ENCODE measurements around the gene AK9.
"Not testable (repeated sequence)": the region's sequence is repeated elsewhere in the genome, so short reads cannot be mapped to it uniquely, and the experiment has no call there.

AK9 gene

DNA sequence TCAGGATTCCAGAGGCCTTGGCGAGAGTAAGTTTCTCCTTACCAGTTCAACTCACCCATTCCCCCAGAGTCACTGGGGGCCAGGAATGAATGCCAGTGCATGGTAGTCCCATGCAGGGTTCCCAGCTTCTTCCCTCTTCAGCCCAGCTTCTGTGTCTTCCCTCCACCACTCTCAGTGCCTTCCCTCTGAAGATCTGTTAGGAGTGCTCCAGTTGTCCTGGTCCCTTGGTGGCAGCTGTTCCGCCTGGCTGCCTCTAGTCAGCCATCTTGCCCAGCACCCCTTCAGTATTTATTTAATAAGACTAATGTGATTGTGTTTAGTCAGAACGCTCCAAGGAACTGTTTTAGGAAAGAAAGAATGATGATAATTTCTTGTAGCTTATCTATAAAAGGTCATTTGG is 23.2 kb upstream of the AK9 start:
- H3K4me3 ChIP-seq (ENCODE audit: low read length): no peak overlapping the region
- no peak for TF ChIP-seq ZNF274 (IDR thresholded peaks at IDR 0.05; ENCODE audit: low read depth, low read length)

DNA sequence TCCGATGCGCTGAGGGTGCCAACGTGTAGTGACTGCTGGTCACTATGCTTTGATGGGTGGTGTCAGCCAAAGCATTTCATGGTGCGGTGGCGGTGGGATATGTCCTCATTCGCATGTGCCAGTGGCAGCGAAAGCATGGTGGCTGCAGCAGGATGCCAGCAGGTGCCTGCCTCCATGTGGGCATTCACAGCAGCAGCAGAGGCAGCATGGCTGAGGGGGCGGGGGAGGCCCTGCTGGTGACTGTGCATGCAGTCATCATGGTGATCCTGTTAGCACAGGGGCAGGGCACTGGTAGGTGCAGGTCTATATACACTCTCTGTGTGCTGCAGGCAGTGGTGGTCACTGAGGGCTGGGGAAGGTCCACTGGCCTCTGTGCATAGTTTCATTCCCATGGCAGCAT is 22.1 kb upstream of the AK9 start:
- no peak for TF ChIP-seq ZNF274 (IDR thresholded peaks at IDR 0.05; ENCODE audit: low read depth, low read length)

DNA sequence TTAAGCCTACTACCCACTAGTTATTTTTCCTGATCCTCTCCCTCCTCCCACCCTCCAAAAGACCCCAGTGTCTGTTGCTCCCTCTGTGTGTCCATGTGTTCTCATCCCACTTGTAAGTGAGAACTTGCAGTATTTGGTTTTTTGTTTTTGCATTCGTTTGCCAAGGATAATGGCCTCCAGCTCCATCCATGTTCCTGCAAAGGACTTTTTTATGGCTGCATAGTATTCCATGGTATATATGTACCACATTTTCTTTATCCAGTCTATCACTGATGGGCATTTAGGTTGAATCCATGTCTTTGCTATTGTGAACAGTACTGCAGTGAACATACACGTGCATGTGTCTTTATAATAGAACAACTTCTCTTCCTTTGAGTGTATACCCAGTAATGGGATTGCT is 17.1 kb upstream of the AK9 start:
- H3K4me3 ChIP-seq (ENCODE audit: low read length): not testable (repeated sequence)

More for the DNA sequence above, 22.1 kb upstream of the AK9 start:
- no peak overlapping the region for H3K4me3 ChIP-seq (ENCODE audit: low read length)

DNA sequence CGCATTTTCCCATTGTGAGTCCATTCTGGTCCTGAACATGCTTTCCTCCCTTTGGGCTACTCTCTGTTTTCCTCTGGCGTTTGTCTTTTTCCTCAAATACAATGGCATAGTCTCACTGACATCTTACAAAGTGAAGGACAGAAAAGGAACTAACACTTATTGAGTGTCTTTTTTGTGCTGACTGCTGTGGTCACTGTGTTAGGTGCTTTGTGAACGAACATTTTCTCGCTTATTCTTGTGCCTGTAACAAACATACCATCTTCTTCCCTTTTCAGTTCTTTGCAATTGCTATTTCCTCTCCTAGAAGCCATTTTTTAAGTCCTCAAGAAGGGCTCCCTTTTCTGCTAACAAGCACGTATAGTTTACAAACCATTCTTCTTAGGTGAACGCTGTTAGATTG is 15.5 kb upstream of the AK9 start:
- no peak for TF ChIP-seq ZNF274 (IDR thresholded peaks at IDR 0.05; ENCODE audit: low read depth, low read length)

DNA sequence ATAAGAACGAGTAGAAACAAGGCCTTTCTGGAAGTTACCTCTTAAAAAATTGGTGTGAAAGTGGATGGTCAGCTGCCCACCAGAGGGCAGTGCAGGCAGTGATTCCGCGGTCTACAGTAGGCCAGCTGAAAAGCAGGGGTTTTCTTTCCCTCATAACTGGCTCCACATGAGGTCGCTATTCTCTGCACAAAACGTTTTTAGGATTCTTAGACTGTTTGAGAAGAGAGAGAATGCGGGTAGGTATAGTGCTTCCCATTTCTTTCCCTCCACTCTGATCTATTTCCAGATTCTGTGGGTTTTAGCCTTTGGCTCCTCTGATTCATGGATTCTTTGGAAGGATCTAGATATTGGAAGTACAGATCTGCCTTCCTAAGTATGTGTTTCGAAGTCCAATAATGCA is 14.3 kb upstream of the AK9 start:
- TF ChIP-seq ZNF274 (IDR thresholded peaks at IDR 0.05; ENCODE audit: low read depth, low read length): no peak
- H3K4me3 ChIP-seq (ENCODE audit: low read length): no peak overlapping the region

More for the DNA sequence above, 15.5 kb upstream of the AK9 start:
- no peak overlapping the region for H3K4me3 ChIP-seq (ENCODE audit: low read length)

DNA sequence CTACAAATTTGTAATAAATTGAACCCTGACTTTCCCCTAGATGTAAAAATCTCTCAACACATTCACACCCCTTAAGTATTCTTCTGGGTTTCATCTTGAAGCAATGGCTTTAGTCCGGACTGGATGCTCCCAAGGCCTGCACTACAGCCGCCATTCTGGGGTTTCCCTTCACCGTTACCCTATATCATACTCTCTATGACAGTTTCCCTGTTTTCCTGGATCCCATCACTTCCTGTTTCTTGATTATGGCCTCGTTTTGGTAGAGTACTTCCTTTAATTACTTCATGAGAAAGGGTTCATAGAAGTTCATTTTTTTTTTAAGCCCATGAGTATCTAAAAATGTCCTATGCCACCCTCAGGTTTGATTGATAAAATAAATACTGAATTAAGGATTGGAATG is 11.8 kb upstream of the AK9 start:
- TF ChIP-seq ZNF274 (IDR thresholded peaks at IDR 0.05; ENCODE audit: low read depth, low read length): no peak
- no peak overlapping the region for H3K4me3 ChIP-seq (ENCODE audit: low read length)

DNA sequence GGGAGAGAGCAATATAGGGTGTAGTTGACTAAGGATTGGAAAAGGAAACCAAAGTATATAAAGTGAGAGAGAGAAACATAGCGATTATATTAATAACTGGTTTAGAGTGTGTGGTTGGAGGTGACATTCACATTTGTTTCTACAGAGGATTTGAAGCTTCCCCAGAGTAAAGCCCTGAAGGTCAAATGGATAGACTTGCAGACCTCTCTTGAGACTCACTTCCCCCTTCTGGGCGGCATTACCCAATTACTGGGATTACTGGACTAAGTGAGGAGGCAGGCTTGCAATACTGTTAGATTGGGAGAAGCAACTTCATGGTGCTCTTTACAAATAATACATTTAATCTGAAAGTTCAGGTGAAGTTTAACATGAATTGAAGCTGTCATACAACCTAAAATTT is 10.8 kb upstream of the AK9 start:
- no peak for TF ChIP-seq ZNF274 (IDR thresholded peaks at IDR 0.05; ENCODE audit: low read depth, low read length)
- H3K4me3 ChIP-seq (ENCODE audit: low read length): no peak overlapping the region

DNA sequence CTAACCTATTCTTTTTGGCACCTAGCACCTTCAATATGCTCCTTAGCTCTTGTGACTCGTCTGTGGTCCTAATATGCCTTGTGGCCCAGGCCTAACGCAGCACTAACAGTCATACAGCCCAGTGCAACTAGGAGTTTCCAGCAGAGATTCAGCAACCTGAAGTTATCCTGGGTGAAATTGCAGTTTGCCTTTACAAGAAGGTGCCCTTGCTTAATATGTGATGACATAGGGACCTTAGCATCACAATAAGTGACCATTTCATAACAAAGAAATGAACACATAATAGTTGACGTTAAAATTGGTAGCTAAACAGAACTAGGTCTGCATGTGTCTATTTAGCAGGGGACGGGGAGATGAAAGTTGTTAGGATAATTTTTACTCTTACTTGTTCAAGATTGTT is 10.2 kb upstream of the AK9 start:
- no peak overlapping the region for H3K4me3 ChIP-seq (ENCODE audit: low read length)
- no peak for TF ChIP-seq ZNF274 (IDR thresholded peaks at IDR 0.05; ENCODE audit: low read depth, low read length)

DNA sequence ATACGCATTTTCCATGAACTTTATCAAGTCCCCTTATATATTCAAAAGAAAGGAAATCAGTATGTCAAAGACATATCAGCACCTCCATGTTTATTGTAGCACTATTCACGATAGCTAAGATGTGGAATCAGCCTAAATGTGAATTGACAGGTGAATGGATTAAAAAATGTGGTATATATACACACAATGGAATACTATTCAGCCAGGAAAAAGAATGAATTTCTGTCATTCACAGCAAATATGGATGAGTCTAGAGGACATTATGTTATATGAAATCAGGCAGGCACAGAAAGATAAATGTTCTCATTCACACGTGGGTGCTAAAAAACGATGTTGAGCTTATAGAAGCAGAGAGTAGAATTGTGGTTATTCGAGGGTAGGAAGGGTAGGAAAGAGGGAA is 5.4 kb upstream of the AK9 start:
- TF ChIP-seq ZNF274 (IDR thresholded peaks at IDR 0.05; ENCODE audit: low read depth, low read length): no peak

DNA sequence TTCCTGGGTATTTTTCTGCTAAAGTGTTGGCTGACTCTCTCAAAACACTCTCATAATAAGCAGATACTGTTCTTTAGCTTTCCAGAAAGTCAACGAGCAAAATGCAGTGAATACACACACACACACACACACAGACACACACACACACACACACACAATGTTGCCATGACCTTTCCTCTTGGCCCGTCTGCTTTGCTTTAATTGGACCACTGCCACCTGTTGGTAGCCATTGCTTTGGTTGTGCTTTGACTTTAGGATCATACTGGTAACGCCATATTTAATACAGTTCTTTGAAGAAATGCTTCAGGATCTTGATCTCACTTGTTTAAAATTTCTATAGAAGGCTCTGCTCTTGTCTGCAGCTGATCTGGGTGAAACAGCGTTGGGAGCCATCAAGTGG is 4.5 kb upstream of the AK9 start:
- H3K4me3 ChIP-seq (ENCODE audit: low read length): no peak overlapping the region
- TF ChIP-seq ZNF274 (IDR thresholded peaks at IDR 0.05; ENCODE audit: low read depth, low read length): no peak

More for the DNA sequence above, 5.4 kb upstream of the AK9 start:
- no peak overlapping the region for H3K4me3 ChIP-seq (ENCODE audit: low read length)

DNA sequence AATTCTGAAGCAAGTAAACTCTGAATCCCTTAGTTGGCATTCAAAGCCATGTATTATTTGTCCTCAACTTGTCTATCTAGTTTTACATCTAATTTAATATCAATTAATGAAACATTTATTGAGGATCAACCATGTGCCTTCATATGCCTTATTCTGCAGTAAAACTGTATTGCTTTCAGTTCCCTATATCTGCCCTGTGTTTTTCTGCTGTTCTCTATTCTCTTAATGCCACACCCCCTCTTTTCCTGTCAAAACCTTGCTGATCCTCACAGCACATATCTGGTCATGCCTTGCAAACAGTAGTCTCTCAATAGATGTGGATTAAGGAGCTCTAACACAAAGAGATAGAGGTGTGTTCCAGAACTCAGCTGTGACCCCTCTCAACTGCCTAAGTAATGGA is 2.1 kb upstream of the AK9 start:
- no peak overlapping the region for H3K4me3 ChIP-seq (ENCODE audit: low read length)
- no peak for TF ChIP-seq ZNF274 (IDR thresholded peaks at IDR 0.05; ENCODE audit: low read depth, low read length)

DNA sequence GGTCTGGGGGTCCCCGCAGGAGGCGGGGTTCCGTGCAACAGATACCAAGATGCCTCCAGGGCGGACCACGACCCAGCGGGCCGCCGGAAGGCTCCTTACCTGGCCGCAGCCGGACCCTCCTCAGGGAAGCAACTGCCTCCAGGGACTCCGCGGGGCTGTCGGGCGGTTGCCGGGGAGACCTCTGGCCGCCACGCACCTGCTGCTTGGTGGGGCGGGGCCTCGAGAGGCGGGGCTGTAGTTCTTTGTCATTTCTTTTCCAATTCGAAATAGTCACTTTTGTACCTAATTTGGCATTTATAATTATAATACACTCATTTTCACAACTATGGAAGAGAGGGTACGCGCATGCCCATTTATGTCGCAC is 647 bp downstream of the AK9 start:
- no peak for TF ChIP-seq ZNF274 (IDR thresholded peaks at IDR 0.05; ENCODE audit: low read depth, low read length)
- H3K4me3 ChIP-seq (ENCODE audit: low read length): peak overlapping the region; percentile 98

DNA sequence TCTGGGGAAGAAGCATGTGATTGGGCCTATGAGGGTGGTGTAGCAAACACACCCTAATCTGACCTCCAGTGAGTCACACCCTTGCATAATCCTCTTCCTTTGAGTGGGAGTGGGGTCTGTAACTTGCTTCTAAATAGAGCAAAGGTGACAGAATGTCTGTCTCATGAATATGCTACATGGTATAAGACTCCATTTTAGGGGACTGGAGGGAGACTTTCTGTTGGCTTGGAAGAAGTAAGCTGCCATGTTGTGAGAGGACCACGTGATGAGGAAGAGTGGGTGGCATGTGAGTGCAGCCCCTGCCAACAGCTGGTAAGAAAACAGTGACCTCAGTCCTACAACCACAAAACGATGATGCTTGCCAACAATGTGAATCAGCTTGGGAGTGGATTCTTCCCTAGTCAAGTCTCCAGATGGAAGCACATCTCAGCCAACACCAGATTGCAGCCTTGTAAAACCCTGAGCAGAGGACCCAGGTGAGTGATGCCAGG is 3.7 kb downstream of the AK9 start:
- TF ChIP-seq ZNF274 (IDR thresholded peaks at IDR 0.05; ENCODE audit: low read depth, low read length): no peak
- H3K4me3 ChIP-seq (ENCODE audit: low read length): no peak overlapping the region

DNA sequence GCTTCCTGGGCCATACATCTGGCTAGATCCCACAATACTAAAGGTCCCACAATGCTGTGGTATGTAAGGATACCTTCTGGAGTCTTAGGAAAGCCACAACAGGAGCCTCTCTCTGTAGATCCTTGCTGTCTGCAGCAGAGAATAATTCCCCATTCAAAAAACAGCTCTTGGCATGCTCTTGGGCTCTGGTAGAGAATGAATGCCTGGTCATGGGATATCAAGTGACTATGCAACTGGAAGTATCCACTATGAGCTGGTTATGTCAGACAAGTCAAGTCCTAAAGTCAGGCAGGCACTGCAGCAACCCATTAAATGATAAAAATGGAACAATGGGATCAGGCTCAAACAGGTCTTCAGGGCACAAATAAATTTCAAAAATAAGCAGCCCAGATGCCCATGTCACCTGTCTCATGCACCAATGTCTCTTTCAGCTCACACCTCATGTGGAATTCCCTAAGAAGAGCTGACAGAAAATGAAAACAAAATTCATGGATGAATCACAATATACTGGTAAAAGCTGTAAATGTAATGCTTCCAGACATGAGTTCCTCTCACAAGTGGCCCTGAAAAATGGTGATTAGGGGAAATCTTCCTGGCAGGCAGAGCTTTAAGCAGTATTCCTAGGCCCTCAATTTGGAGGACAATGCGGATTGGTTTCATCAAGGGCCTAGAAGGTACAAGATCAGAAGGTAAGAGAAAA is 4.3 kb downstream of the AK9 start:
- H3K4me3 ChIP-seq (ENCODE audit: low read length): no peak overlapping the region
- TF ChIP-seq ZNF274 (IDR thresholded peaks at IDR 0.05; ENCODE audit: low read depth, low read length): no peak

DNA sequence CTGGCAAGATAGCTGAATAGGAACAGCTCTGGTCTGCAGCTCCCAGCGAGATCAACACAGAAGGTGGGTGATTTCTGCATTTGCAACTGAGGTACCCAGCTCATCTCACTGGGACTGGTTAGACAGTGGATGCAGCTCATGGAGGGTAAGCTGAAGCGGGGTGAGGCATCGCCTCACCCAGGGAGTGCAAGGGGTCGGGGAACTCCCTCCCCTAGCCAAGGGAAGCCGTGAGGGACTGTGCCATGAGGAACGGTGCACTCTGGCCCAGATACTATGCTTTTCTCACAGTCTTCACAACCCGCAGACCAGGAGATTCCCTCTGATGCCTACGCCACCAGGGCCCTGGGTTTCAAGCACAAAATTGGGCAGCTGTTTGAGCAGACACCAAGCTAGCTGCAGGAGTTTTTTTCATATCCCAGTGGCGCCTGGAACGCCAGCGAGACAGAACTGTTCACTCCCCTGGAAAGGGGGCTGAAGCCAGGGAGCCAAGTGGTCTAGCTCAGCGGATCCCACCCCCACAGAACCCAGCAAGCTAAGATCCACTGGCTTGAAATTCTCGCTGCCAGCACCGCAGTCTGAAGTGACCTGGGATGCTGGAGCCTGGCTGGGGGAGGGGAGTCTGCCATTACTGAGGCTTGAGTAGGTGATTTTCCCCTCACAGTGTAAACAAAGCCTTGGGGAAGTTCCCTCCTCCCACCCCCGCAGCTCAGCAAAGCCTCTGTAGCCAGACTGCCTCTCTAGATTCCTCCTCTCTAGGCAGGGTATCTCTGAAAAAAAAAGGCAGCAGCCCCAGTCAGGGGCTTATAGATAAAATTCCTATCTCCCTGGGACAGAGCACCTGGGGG is 12.1 kb downstream of the AK9 start:
- not testable (repeated sequence) for H3K4me3 ChIP-seq (ENCODE audit: low read length)

Measured in GM08714 (cell line).